DND-41 (cell line): ENCODE data around the gene DLGAP4.

Experiments used
- ATAC-seq: fragments of 200-7000 bp; cut with Tn5 transposase; 3 replicates; pipeline ENCODE4 v1.9.1; 2021; ENCODE audit warnings: low read depth; ENCODE audit not compliant: insufficient read depth
- DNase-seq: peaks from one replicate; pipeline ENCODE4 v3.0.0-alpha.2; 2020
- H2AFZ ChIP-seq: 2 replicates; pipeline ENCODE4 v1.6.0; 2012; ENCODE audit warnings: low read depth, low read length
- H3K27ac ChIP-seq: 2 replicates; pipeline ENCODE4 v1.5.1; 2012; ENCODE audit warnings: low read length, inconsistent platforms
- H3K27me3 ChIP-seq: fragments of 200-600 bp; sonication (generic); 2 replicates; pipeline ENCODE4 v1.6.0; 2012; ENCODE audit warnings: low read length, mild to moderate bottlenecking, inconsistent platforms; ENCODE audit not compliant: insufficient read depth, poor library complexity
- H3K36me3 ChIP-seq: 2 replicates; pipeline ENCODE4 v1.5.1; 2012; ENCODE audit warnings: low read length, inconsistent platforms; ENCODE audit not compliant: insufficient read depth
- H3K4me1 ChIP-seq: 2 replicates; pipeline ENCODE4 v1.5.1; 2012; ENCODE audit warnings: mild to moderate bottlenecking, low read length; ENCODE audit not compliant: insufficient read depth
- H3K4me2 ChIP-seq: 2 replicates; pipeline ENCODE4 v1.6.0; 2012; ENCODE audit warnings: mild to moderate bottlenecking, moderate library complexity, low read length, inconsistent platforms; ENCODE audit not compliant: insufficient read depth
- H3K4me3 ChIP-seq, 2 experiments: fragments of 200-600 bp in 1 of 2; shearing (Covaris generic) in 1 of 2; 2 replicates each; pipeline ENCODE4 v1.5.1; 2012 to 2016; ENCODE audit warnings: inconsistent platforms in 2 of 2, low read length in 2 of 2, mild to moderate bottlenecking in 2 of 2, low read depth in 1 of 2, moderate library complexity in 1 of 2
- H3K79me2 ChIP-seq: 2 replicates; pipeline ENCODE4 v1.6.0; 2012; ENCODE audit warnings: low read length, inconsistent platforms; ENCODE audit not compliant: insufficient read depth
- H3K9ac ChIP-seq: 2 replicates; pipeline ENCODE4 v1.6.0; 2012; ENCODE audit warnings: low read depth, mild to moderate bottlenecking, inconsistent platforms, low read length, moderate library complexity
- H3K9me3 ChIP-seq: 2 replicates; pipeline ENCODE4 v1.5.1; 2012; ENCODE audit warnings: low read length, moderate library complexity, mild to moderate bottlenecking, inconsistent platforms; ENCODE audit not compliant: insufficient read depth, severe bottlenecking
- H4K20me1 ChIP-seq: 2 replicates; pipeline ENCODE4 v1.6.0; 2012; ENCODE audit warnings: low read length; ENCODE audit not compliant: insufficient read depth
- EZH2 ChIP-seq: IDR thresholded peaks from 3 replicates; pipeline ENCODE4 v1.6.1; 2012; ENCODE audit warnings: borderline replicate concordance, low read depth, mild to moderate bottlenecking, moderate library complexity, low read length, inconsistent platforms; ENCODE audit not compliant: severe bottlenecking
- TF ChIP-seq, protein P1 (sequence below): IDR thresholded peaks from 2 replicates; pipeline ENCODE4 v1.5.1; 2012; ENCODE audit warnings: borderline replicate concordance, low read length, moderate library complexity, mild to moderate bottlenecking; ENCODE audit not compliant: poor library complexity, severe bottlenecking; ENCODE audit errors: extremely low read depth

Gene DLGAP4

DNA sequence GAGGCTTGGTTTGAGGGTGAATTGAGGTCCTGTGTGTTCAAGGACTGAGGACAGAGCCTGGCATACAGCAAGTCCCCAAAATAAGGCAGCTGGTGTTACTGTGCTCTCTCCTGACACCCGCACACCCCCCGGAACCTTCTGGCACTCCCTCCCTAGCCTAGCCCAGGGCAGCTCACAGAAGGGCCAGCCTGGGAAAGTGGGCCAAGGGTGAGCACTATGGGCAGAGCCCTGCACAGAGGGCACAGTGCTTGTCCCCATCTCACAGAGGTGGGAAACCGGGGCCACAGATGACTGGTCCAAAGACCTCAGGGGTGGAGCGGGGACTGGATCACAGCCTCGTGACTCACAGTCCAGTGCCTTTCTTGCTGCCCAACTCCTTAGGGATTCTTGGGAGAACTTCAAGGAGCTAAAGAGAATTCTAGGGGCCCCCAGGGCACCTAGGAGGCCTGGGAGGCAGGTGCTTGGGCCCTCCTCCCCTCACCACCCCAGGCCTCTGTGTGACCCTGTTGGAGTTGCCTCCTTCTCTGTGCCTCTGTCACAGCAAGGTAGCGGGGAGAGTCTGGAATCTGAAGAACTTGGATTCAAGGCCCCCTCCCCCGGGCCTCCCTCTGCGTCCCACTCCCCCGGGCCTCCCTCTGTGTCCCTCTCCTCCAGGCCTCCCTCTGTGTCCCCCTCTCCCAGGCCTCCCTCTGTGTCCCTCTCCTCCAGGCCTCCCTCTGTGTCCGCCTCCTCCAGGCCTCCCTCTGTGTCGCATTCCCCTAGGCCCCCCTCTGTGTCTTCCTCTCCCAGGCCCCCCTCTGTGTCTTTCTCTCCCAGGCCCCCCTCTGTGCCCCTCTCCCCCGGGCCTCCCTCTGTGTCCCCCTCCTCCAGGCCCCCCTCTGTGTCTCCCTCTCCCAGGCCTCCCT, 13.5 kb downstream of the DLGAP4 start:
- TF ChIP-seq EZH2: no peak
- TF ChIP-seq, protein P1, sequence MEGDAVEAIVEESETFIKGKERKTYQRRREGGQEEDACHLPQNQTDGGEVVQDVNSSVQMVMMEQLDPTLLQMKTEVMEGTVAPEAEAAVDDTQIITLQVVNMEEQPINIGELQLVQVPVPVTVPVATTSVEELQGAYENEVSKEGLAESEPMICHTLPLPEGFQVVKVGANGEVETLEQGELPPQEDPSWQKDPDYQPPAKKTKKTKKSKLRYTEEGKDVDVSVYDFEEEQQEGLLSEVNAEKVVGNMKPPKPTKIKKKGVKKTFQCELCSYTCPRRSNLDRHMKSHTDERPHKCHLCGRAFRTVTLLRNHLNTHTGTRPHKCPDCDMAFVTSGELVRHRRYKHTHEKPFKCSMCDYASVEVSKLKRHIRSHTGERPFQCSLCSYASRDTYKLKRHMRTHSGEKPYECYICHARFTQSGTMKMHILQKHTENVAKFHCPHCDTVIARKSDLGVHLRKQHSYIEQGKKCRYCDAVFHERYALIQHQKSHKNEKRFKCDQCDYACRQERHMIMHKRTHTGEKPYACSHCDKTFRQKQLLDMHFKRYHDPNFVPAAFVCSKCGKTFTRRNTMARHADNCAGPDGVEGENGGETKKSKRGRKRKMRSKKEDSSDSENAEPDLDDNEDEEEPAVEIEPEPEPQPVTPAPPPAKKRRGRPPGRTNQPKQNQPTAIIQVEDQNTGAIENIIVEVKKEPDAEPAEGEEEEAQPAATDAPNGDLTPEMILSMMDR: no peak

DNA sequence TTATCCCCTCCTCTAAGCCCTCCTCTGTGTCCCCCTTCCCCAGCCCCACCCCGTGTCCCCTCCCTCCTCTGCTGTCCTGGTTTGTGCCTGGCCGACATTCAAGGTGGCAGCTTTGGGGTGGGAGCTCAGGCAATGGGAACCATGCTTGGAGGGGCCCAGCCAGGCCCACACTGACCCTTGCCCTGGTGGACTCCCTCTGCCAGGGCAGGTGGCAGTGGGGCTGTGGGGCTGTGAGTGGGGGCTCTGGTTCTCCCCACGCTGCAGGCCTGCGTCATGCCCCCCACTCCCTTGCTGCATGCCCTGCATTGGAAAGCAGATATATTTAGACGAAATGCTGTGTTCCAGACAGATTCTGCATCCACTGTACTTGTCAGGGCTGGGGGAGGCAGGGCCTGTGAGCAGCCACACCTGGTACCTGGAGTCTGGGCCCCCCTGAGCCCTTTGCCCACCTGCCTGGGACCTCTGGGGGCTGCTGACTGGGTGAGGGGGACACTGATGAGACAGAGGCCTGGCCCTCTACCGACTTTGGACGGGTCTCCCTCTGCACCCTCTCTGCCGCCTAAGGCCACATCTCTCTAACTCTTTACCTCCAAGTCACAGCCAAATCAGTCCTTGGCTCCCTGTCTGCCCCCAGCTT, 14.2 kb downstream of the DLGAP4 start:
- Histone ChIP-seq H3K27me3 (peaks cover 10% of the 10 kb centered on the region), H3K9ac (no peak overlapping the region), H3K9me3 (no peaks in the 10 kb centered on the region), H3K4me2 (no peak overlapping the region), H3K4me3 (no peak overlapping the region), H2AFZ (no peak overlapping the region), H4K20me1 (peaks cover 13% of the 10 kb centered on the region), H3K27ac (no peak overlapping the region), H3K4me1 (no peaks in the 10 kb centered on the region), H3K36me3 (no peaks in the 10 kb centered on the region), H3K79me2 (no peaks in the 10 kb centered on the region)
- ATAC-seq (no peak), DNase-seq (no peak)
- TF ChIP-seq, protein P1: no peak
- TF ChIP-seq EZH2: no peak

More for the DNA sequence above, 13.5 kb downstream of the DLGAP4 start:
- Histone ChIP-seq H3K4me3 (no peak overlapping the region), H2AFZ (no peak overlapping the region), H3K9ac (no peak overlapping the region), H3K27ac (no peak overlapping the region), H3K4me1 (no peaks in the 10 kb centered on the region), H3K4me2 (no peak overlapping the region), H3K79me2 (no peaks in the 10 kb centered on the region), H3K36me3 (no peaks in the 10 kb centered on the region), H3K9me3 (no peaks in the 10 kb centered on the region), H4K20me1 (peaks cover 20% of the 10 kb centered on the region), H3K27me3 (peaks cover 10% of the 10 kb centered on the region)
- no peak for ATAC-seq
- no peak for DNase-seq

DNA sequence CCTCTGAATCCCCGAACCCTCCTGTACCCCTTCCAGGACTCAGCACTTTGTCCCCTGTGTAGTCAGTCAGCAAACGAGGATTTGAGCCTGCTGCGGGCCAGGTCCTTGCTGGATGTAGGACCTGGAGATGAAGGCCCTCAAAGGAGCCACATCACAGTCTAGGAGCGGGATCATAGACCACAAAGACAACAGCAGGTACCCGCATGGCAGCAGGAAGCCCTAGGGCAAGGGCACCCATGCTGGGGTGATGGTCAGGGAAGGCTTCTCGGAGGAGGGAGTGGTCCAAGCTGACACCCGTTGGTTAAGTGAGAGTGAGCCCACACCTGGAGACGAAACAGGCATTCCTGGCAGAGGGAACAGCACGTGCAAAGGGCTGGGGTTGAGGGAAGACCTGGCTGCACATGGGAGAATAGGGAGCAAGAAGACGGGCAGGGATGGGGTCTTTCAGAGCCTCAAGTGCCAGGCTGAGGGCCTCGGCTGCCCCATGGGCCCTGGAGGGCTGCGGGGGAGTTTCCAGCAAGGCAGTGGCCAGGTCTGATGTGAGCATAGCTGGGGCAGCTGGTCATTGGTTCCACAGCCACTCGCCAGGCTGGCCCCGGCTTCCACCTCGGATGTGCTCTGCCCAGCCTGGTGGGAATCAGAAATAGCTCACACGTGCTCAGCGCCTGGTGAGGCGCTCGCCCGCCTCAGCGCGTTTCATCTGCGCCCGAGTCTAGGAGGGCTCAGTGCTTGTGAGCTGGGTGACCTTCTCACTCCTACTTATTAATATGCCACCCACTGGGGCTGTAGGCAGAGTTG, 15.0 kb downstream of the DLGAP4 start:
- DNase-seq: no peak
- Histone ChIP-seq H3K9ac (no peak overlapping the region), H3K27me3 (peaks cover 10% of the 10 kb centered on the region), H3K4me1 (no peaks in the 10 kb centered on the region), H3K79me2 (no peaks in the 10 kb centered on the region), H2AFZ (no peak overlapping the region), H3K27ac (no peak overlapping the region), H4K20me1 (0 out of 2 replicates have a peak, but pooled peaks cover 9% of the 10 kb centered on the region), H3K9me3 (no peaks in the 10 kb centered on the region), H3K36me3 (no peaks in the 10 kb centered on the region), H3K4me2 (no peak overlapping the region), H3K4me3 (no peak overlapping the region)
- ATAC-seq: no peak
- TF ChIP-seq, protein P1: no peak
- TF ChIP-seq EZH2: no peak
